HCT116 (cell line): Measurements from ENCODE around the gene TIAM2. TPM values are rescaled to one million over a fixed set of nuclear protein-coding genes. Genes with fewer than 3 reads are reported as not detected.

Source experiments
- ATAC-seq: fragments of 200-7000 bp; cut with Tn5 transposase; 2 replicates; pipeline ENCODE4 v1.9.1; 2020; ENCODE audit warnings: mild to moderate bottlenecking, moderate library complexity
- BruUV-seq: library from RNA; stranded (reverse); fragments of 400-500 nt; replicated peaks from 2 replicates; lab custom pipeline; 2021; lab: Mats Ljungman, UMichigan
- CTCF ChIA-PET: fragments of 300-600 bp; sonication (Branson Sonifier 250); formaldehyde crosslinking; loops from one replicate; lab custom pipeline; 2021; ENCODE audit warnings: antibody characterized with exemption; lab: Charles Lee
- POLR2A ChIA-PET: fragments of 300-600, 350-600 bp; sonication (Branson Sonifier 250); formaldehyde crosslinking; loops from one replicate; lab custom pipeline; 2021; ENCODE audit warnings: antibody characterized with exemption; lab: Charles Lee
- RAD21 ChIA-PET, 2 experiments: fragments of 300-600 bp; sonication (Branson Sonifier 250); formaldehyde crosslinking; loops; one replicate each; lab custom pipeline; 2023; ENCODE audit warnings: low total read pairs in 2 of 2; ENCODE audit not compliant: uncharacterized antibody in 2 of 2, unreplicated experiment in 2 of 2, low non-redundant PET in 1 of 2; lab: Charles Lee
- DNase-seq: peaks from one replicate; pipeline ENCODE4 v3.0.0-alpha.2; 2010; ENCODE audit warnings: low read depth, low spot score
- H2AFZ ChIP-seq: fragments of 200-600 bp; shearing (Covaris generic), sonication (generic); 2 replicates; pipeline ENCODE4 v1.6.1; 2017; ENCODE audit warnings: low read depth, mixed run types, mixed read lengths, antibody characterized with exemption, low read length; ENCODE audit not compliant: poor library complexity, severe bottlenecking
- H3K27ac ChIP-seq: 2 replicates; pipeline ENCODE4 v1.5.1; 2012; ENCODE audit warnings: low read depth, low read length
- H3K27me3 ChIP-seq: fragments of 200-600 bp; sonication (generic); 2 replicates; pipeline ENCODE4 v1.6.1; 2016; ENCODE audit warnings: mixed run types, low read length, mixed read lengths; ENCODE audit not compliant: insufficient read depth
- H3K36me3 ChIP-seq, 2 experiments: fragments of 200-500 bp in 1 of 2; fragments of 200-600 bp in 1 of 2; sonication (Bioruptor generic) in 1 of 2; sonication (generic) in 1 of 2; 2 replicates each; pipeline versions ENCODE4 v1.5.1 to v1.6.1; 2014 to 2016; ENCODE audit warnings: low read length in 2 of 2, inconsistent platforms in 1 of 2, mixed read lengths in 1 of 2, mixed run types in 1 of 2; ENCODE audit not compliant: insufficient read depth in 2 of 2, control insufficient read depth in 1 of 2
- H3K4me1 ChIP-seq, 2 experiments: fragments of 200-600 bp in 1 of 2; sonication (generic) in 1 of 2; 2 replicates each; pipeline versions ENCODE4 v1.5.1 to v1.6.1; 2012 to 2017; ENCODE audit warnings: low read length in 2 of 2, inconsistent platforms in 1 of 2, mild to moderate bottlenecking in 1 of 2, mixed read lengths in 1 of 2, mixed run types in 1 of 2, moderate library complexity in 1 of 2; ENCODE audit not compliant: insufficient read depth in 2 of 2, control insufficient read depth in 1 of 2
- H3K4me2 ChIP-seq: fragments of 200-600 bp; sonication (generic); 2 replicates; pipeline ENCODE4 v1.6.1; 2017; ENCODE audit warnings: mixed run types, low read length, mixed read lengths
- H3K4me3 ChIP-seq, 2 experiments: fragments of 200-600 bp in 1 of 2; sonication (generic) in 1 of 2; replicated peaks in 1 of 2; 2 replicates each; pipeline ENCODE4 v1.5.1; 2011 to 2016; ENCODE audit warnings: low read length in 2 of 2, control low read depth in 1 of 2, low read depth in 1 of 2, mild to moderate bottlenecking in 1 of 2, mixed read lengths in 1 of 2, mixed run types in 1 of 2
- H3K79me2 ChIP-seq: fragments of 200-600 bp; sonication (generic); 2 replicates; pipeline ENCODE4 v1.6.1; 2017; ENCODE audit warnings: mild to moderate bottlenecking, mixed run types, low read length, moderate library complexity, mixed read lengths; ENCODE audit not compliant: insufficient read depth
- H3K9ac ChIP-seq: fragments of 200-600 bp; sonication (generic); 2 replicates; pipeline ENCODE4 v1.6.1; 2016; ENCODE audit warnings: low read length, mixed read lengths
- H3K9me2 ChIP-seq: fragments of 200-600 bp; sonication (generic), shearing (Covaris generic); 2 replicates; pipeline ENCODE4 v1.6.1; 2017; ENCODE audit warnings: mixed run types, mild to moderate bottlenecking, moderate library complexity; ENCODE audit not compliant: insufficient read depth
- H3K9me3 ChIP-seq, 2 experiments: fragments of 200-500 bp in 1 of 2; fragments of 200-600 bp in 1 of 2; sonication (Bioruptor generic) in 1 of 2; sonication (generic) in 1 of 2; 2 replicates each; pipeline ENCODE4 v1.6.1; 2014 to 2017; ENCODE audit warnings: low read length in 2 of 2, mixed read lengths in 2 of 2, inconsistent platforms in 1 of 2, low read depth in 1 of 2, mild to moderate bottlenecking in 1 of 2, mixed run types in 1 of 2, moderate library complexity in 1 of 2; ENCODE audit not compliant: control insufficient read depth in 1 of 2, insufficient read depth in 1 of 2
- H4K20me1 ChIP-seq: fragments of 200-600 bp; sonication (generic), shearing (Covaris generic); 2 replicates; pipeline ENCODE4 v1.6.1; 2017; ENCODE audit warnings: mixed run types, mild to moderate bottlenecking, moderate library complexity; ENCODE audit not compliant: insufficient read depth
- CEBPB ChIP-seq: IDR thresholded peaks from 2 replicates; pipeline ENCODE4 v1.6.1; 2012; ENCODE audit warnings: low read depth
- RAD21 ChIP-seq: IDR thresholded peaks from 2 replicates; pipeline ENCODE4 v1.6.1; 2012; ENCODE audit warnings: low read depth, mild to moderate bottlenecking
- REST ChIP-seq: IDR thresholded peaks from 2 replicates; pipeline ENCODE4 v1.6.1; 2012; ENCODE audit warnings: low read depth
- SRF ChIP-seq: IDR thresholded peaks from 2 replicates; pipeline ENCODE4 v1.6.1; 2012; ENCODE audit warnings: low read depth
- YY1 ChIP-seq: IDR thresholded peaks from 2 replicates; pipeline ENCODE4 v1.6.1; 2011; ENCODE audit warnings: low read length, low read depth, moderate library complexity, mild to moderate bottlenecking; ENCODE audit not compliant: insufficient replicate concordance; ENCODE audit errors: extremely low read depth
- intact Hi-C: fragments of 100-400 bp; cut with micrococcal nuclease; formaldehyde crosslinking; loops from 2 replicates; pipeline ENCODE4 v1.10.0; 2022
- total RNA-seq: library from RNA; stranded (reverse); gene quantifications from one replicate; pipeline ENCODE4 v1.2.1, GENCODE V29; 2021; ENCODE audit not compliant: unreplicated experiment

Gene TIAM2
- total RNA-seq, 1 experiment from 2014 or later, result 9.4 TPM

- Histone ChIP-seq H3K4me3 (no peak overlapping the region), H3K27ac (no peak overlapping the region), H3K4me1 (no peaks in the 10 kb centered on the region), H4K20me1 (no peaks in the 10 kb centered on the region), H3K27me3 (no peaks in the 10 kb centered on the region), H3K79me2 (no peaks in the 10 kb centered on the region), H3K4me2 (no peak overlapping the region), H3K9ac (no peak overlapping the region), H3K9me2 (no peaks in the 10 kb centered on the region), H3K36me3 (no peaks in the 10 kb centered on the region), H2AFZ (no peak overlapping the region), H3K9me3 (no peaks in the 10 kb centered on the region)
- DNase-seq (no peak), ATAC-seq (no peak)
- ChIA-PET RAD21 (no interaction called here), POLR2A (no interaction called here), CTCF (no interaction called here)
- no peak for TF ChIP-seq SRF
- intact Hi-C loops, result no loop called here
- BruUV-seq, result no TSS peak
Observed at GRCh38 chr6:155146205-155146604, 151.1 kb downstream of the TIAM2 start.

- no peak overlapping the region for H3K4me3 ChIP-seq
- intact Hi-C loops, result no loop called here
- H2AFZ ChIP-seq, result no peak overlapping the region
- CTCF ChIA-PET, result no interaction called here
- H3K79me2 ChIP-seq, result no peaks in the 10 kb centered on the region
- POLR2A ChIA-PET, result no interaction called here
- no peaks in the 10 kb centered on the region for H3K36me3 ChIP-seq
- no peak overlapping the region for H3K4me2 ChIP-seq
- H3K9me2 ChIP-seq, result no peaks in the 10 kb centered on the region
- no peak for ATAC-seq
- no peaks in the 10 kb centered on the region for H3K27me3 ChIP-seq
- no peak overlapping the region for H3K27ac ChIP-seq
- RAD21 ChIA-PET, result no interaction called here
- no TSS peak for BruUV-seq
- peaks cover 8 to 11% of the 10 kb centered on the region in 2 experiments for H3K4me1 ChIP-seq
- H4K20me1 ChIP-seq, result no peaks in the 10 kb centered on the region
- no peak overlapping the region for H3K9ac ChIP-seq
- DNase-seq, result no peak
- H3K9me3 ChIP-seq, result no peaks in the 10 kb centered on the region
- TF ChIP-seq REST (no peak), YY1 (no peak), RAD21 (no peak), CEBPB (no peak)
Observed at GRCh38 chr6:155147958-155148663, 153.0 kb downstream of the TIAM2 start.
